T-helper 2 cell treated with Interferon-gamma antibody and Interleukin-4, amounts not matched to agents 5 μg/mL and 100 μg/mL, for 36 hours (primary cell): ENCODE results near the gene FRMD4B.
"Not testable (repeated sequence)": the region's sequence is repeated elsewhere in the genome, so short reads cannot be mapped to it uniquely, and the experiment has no call there.

Experiments
- DNase-seq: peaks from one replicate; pipeline ENCODE4 v3.0.0; 2021; ENCODE audit warnings: low spot score
- H3K27ac Mint-ChIP-seq: one replicate; pipeline ENCODE4 v1.8.0; 2021; ENCODE audit warnings: mild to moderate bottlenecking, mixed read lengths
- H3K27me3 Mint-ChIP-seq: one replicate; pipeline ENCODE4 v1.8.0; 2021; ENCODE audit warnings: low read depth, mixed read lengths
- H3K36me3 Mint-ChIP-seq: one replicate; pipeline ENCODE4 v1.8.0; 2021; ENCODE audit warnings: low read depth, mixed read lengths
- H3K4me1 Mint-ChIP-seq: one replicate; pipeline ENCODE4 v1.8.0; 2021; ENCODE audit warnings: low read depth, mixed read lengths
- H3K4me3 Mint-ChIP-seq: one replicate; pipeline ENCODE4 v1.8.0; 2022; ENCODE audit warnings: mild to moderate bottlenecking, moderate library complexity, mixed read lengths
- H3K9me3 Mint-ChIP-seq: one replicate; pipeline ENCODE4 v1.8.0; 2021; ENCODE audit warnings: mixed read lengths

Gene FRMD4B

DNA sequence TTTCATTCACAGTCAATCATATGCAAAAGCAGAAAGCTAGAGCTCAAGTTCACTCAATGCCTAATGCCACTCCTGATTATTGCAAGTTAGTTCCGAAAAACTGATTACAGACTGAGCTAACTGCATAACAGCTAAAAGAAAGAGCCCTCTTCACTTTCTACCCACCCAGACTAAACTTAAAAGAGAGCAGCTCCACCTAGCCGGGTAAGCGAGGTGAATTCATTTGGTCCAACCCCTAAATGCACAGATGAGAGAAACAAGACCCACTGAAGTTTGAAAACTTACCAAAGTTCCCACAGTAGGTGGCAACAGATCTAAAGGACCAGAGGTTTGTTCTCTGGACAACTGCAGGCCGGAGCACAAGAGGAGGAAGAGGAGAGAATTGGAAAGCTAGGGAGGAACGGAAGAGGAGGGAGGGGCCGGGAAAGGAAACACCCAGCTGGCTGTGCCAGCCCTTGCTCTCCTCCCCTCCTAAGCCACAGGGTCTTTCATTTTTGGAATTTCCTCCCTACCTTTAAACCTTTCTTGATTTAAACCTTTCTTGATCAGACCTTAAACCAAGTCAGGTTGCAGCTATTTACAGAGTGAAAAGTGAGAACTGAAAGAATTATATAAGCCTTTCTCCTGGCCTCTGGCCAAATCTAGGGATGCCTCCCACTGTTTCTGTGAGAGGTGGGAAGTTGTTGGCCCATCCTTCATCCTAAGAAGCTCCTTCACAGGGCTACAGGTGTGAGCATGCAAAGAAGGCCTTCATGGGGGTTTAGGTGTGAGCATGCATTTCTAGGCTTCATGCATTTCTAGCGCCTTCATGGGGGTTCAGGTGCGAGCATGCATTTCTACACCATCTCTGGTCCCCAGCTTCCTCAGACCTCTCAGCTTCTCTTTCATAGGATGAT is 148.8 kb downstream of the FRMD4B start:
- DNase-seq, result no peak
- H3K9me3 Mint-ChIP-seq, result no peaks in the 10 kb centered on the region
- H3K36me3 Mint-ChIP-seq, result no peaks in the 10 kb centered on the region
- peaks cover 18% of the 10 kb centered on the region for H3K4me1 Mint-ChIP-seq
- H3K27ac Mint-ChIP-seq, result peak overlapping the region; percentile 76
- H3K27me3 Mint-ChIP-seq, result no peaks in the 10 kb centered on the region
- H3K4me3 Mint-ChIP-seq, result peak overlapping the region; percentile 73

DNA sequence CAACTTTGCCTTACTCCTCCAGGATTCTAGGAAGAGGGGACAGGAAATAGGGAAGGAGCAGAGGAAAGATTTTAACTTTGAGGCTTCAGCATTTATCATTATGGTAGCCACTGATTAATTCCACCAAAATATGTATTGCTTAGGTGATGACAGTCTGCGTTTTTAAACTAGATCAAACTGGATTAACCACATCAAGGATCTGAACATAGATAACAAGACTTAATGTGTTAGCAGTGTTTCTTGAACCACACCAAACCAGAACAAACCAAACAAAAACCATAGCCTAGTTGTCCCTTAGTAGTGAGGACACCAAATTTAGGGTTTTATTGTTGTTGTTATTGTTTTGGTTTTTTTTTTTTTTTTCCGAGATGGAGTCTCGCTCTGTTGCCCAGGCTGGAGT is 150.0 kb downstream of the FRMD4B start:
- H3K9me3 Mint-ChIP-seq, result no peaks in the 10 kb centered on the region
- peak overlapping the region; percentile 73 for H3K4me3 Mint-ChIP-seq
- peak overlapping the region; percentile 76 for H3K27ac Mint-ChIP-seq
- no peaks in the 10 kb centered on the region for H3K36me3 Mint-ChIP-seq
- no peak for DNase-seq
- peaks cover 18% of the 10 kb centered on the region for H3K4me1 Mint-ChIP-seq
- H3K27me3 Mint-ChIP-seq, result no peaks in the 10 kb centered on the region

DNA sequence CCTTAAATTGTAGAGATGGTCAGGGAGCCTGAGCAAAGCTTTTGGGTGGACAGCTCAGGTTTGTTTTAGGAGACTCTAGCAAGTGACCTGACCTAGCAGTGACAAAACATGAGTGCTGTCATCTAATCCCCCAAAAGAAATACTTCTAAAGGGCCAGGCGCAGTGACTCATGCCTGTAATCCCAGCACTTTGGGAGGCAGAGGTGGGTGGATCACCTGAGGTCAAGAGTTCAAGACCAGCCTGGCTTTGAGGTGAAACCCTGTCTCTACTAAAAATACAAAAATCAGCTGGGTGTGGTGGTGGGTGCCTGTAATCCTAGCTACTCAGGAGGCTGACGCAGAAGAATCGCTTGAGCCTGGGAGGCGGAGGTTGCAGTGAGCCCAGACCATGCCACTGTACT is 150.7 kb downstream of the FRMD4B start:
- Mint-ChIP-seq H3K4me1 (peaks cover 16% of the 10 kb centered on the region), H3K27ac (peak overlapping the region; percentile 36)
- H3K9me3 Mint-ChIP-seq, DNase-seq, H3K4me3 Mint-ChIP-seq, H3K27me3 Mint-ChIP-seq, H3K36me3 Mint-ChIP-seq: not testable (repeated sequence)

DNA sequence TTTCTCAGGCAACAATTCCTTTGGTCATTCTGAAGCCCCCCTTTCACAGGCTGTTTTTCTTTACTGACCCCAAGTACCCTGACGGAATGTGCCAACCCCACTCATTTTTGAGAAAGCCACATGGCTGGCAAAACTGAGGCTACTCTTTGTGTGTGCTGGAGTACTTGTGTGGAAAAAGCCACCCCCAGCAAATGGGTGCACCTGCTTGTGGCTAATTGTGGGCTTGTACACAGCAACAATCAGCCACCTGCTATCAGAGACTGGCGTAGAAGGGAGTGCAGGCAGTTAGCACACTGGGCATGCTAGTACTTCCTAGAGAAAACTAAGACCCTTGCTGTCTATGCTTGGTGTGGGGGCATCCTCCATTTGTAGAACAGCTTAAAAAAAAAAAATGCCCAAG is 153.4 kb downstream of the FRMD4B start:
- H3K4me1 Mint-ChIP-seq, result peaks cover 16% of the 10 kb centered on the region
- DNase-seq, result no peak
- no peak overlapping the region for H3K27ac Mint-ChIP-seq
- H3K36me3 Mint-ChIP-seq, result no peaks in the 10 kb centered on the region
- H3K9me3 Mint-ChIP-seq, result no peaks in the 10 kb centered on the region
- H3K4me3 Mint-ChIP-seq, result no peak overlapping the region
- H3K27me3 Mint-ChIP-seq, result no peaks in the 10 kb centered on the region

DNA sequence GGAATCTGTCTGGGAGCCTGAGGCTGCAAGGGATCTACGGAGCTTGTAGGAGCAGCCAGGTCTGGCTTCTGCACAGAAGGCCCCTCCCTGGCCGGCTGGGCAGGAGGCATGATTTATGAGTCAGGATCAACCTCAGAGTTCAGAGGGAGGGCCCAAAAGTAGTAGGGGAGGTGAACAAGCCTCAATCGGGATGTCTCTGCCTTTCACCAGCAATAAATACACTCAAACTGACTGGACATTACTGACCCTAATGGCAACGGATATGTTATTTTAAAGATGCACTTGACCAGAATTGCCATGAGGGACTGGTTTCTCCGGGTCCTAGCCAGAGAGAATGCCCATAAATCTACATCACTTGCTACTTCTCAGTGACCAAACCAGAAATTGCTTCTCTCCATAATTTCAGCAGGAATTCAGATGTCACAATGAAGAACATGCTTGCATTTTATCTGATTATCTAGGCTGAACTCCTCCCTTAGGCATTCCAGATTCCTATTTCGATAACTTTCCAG is 153.9 kb downstream of the FRMD4B start:
- no peaks in the 10 kb centered on the region for H3K27me3 Mint-ChIP-seq
- DNase-seq, result no peak
- no peak overlapping the region for H3K4me3 Mint-ChIP-seq
- no peak overlapping the region for H3K27ac Mint-ChIP-seq
- H3K4me1 Mint-ChIP-seq, result peaks cover 16% of the 10 kb centered on the region
- H3K9me3 Mint-ChIP-seq, result no peaks in the 10 kb centered on the region
- no peaks in the 10 kb centered on the region for H3K36me3 Mint-ChIP-seq

DNA sequence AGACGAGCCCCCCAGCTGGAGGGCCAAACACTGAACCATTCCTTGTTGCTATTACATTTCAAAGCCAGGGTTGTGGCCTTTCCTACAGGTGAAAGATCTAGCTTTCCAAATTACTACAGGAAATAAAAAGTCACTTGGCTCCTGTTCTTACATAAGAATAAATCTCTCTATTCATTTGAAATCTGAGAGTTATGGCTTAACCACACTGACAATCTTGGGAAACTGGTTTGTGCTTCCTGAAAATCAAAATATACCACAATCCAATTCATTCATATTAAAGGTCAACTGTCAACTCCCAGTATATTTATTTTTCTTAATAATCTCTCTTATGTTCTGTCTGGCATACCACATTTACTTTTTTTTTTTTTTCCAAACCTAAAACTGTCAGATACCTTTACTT is 159.8 kb downstream of the FRMD4B start:
- peaks cover 5% of the 10 kb centered on the region for H3K36me3 Mint-ChIP-seq
- no peak overlapping the region for H3K4me3 Mint-ChIP-seq
- no peak overlapping the region for H3K27ac Mint-ChIP-seq
- H3K27me3 Mint-ChIP-seq, result no peaks in the 10 kb centered on the region
- no peaks in the 10 kb centered on the region for H3K4me1 Mint-ChIP-seq
- DNase-seq, result no peak
- no peaks in the 10 kb centered on the region for H3K9me3 Mint-ChIP-seq

DNA sequence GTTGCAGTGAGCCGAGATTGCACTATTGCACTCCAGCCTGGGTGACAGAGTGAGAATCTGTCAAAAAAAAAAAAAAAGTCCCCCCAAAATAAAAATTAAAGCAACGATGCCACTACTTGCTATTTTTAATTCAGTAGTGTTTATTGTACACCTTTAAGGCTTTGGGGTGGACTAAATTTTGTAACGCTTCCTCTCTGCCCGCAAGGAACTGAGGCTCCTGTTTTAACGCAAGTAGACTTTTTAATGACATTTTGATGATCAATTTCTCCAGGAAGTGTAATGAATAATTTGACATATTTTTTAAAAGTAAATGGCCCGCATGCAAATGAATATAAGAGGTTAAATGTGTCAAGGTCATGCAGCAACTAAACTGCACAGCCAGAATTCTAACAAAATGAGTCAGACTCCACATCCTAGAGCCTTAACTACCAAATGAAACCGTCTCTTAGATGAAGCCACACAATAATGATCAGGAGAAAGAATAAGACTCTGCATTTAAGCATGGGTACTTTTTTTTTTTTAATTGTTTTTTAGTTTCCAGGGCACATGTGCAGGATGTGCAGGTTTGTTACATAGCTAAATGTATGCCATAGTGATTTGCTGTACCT is 166.7 kb downstream of the FRMD4B start:
- no peak for DNase-seq
- Mint-ChIP-seq H3K9me3 (peaks cover 7% of the 10 kb centered on the region), H3K27me3 (no peaks in the 10 kb centered on the region), H3K27ac (no peak overlapping the region), H3K4me1 (peaks cover 11% of the 10 kb centered on the region), H3K36me3 (peaks cover 20% of the 10 kb centered on the region), H3K4me3 (no peak overlapping the region)

DNA sequence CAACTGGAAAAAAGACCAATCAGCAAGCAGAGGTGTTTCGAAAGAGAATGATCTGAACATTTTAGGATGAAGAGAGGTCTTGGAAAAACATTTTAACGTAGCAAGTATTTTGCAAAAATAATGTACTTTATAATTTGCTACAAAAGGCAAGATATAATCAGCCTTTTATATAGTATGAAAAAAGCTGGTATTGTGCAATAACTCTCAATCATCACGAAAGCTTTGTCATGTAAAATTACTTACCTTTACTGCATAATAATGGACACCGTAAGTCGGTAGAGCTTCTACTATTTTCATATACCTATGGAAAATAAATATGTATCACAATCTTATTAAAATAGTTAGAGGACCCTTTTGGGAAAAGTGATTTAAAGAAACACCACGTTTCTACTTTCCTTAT is 167.8 kb downstream of the FRMD4B start:
- no peak for DNase-seq
- Mint-ChIP-seq H3K4me1 (peaks cover 18% of the 10 kb centered on the region), H3K27ac (no peak overlapping the region), H3K4me3 (no peak overlapping the region), H3K36me3 (peaks cover 20% of the 10 kb centered on the region), H3K9me3 (peaks cover 7% of the 10 kb centered on the region), H3K27me3 (no peaks in the 10 kb centered on the region)

DNA sequence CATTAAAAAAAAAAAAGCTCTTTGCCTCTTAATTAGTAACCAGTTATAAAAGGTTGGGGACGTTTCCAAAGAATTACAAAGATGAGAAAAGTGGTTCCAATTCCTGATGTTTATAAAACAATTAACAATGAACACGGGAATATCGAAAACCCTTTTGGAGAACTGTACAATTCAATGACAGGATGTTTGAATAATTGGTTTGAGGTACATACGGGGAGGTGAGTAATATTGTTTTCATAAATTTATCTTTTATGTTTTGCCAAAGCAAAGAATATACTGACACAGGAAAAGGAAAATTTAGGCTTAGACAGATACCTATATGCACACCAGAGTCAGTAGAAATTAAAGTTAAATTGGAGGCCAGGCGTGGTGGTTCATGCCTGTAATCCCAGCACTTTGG is 168.9 kb downstream of the FRMD4B start:
- peaks cover 26% of the 10 kb centered on the region for H3K4me1 Mint-ChIP-seq
- H3K4me3 Mint-ChIP-seq, result no peak overlapping the region
- peaks cover 7% of the 10 kb centered on the region for H3K9me3 Mint-ChIP-seq
- DNase-seq, result no peak
- H3K27me3 Mint-ChIP-seq, result no peaks in the 10 kb centered on the region
- H3K36me3 Mint-ChIP-seq, result peaks cover 22% of the 10 kb centered on the region
- H3K27ac Mint-ChIP-seq, result no peak overlapping the region

DNA sequence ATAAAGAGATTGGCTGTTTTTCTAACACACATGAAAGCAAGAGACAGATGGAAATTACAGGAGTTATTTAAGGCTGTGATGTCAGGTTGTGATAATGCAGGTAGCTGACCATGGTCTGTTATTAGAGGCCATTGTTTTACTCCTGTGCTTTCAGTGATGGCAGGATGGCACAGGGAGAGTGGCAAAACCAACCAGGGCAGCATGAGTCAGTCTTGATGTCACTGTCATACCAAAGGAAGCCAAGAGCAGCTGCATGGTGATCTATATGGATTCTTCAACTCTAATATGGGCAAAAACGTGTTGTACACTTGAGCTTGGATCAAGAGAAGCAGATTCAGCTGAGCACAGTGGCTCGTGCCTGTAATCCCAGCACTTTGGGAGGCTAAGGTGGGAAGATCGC is 171.6 kb downstream of the FRMD4B start:
- H3K4me1 Mint-ChIP-seq, result peaks cover 40% of the 10 kb centered on the region
- H3K36me3 Mint-ChIP-seq, result peaks cover 13% of the 10 kb centered on the region
- H3K27me3 Mint-ChIP-seq, result no peaks in the 10 kb centered on the region
- peak overlapping the region; percentile 1 for H3K27ac Mint-ChIP-seq
- peaks cover 7% of the 10 kb centered on the region for H3K9me3 Mint-ChIP-seq
- DNase-seq, result no peak
- no peak overlapping the region for H3K4me3 Mint-ChIP-seq

DNA sequence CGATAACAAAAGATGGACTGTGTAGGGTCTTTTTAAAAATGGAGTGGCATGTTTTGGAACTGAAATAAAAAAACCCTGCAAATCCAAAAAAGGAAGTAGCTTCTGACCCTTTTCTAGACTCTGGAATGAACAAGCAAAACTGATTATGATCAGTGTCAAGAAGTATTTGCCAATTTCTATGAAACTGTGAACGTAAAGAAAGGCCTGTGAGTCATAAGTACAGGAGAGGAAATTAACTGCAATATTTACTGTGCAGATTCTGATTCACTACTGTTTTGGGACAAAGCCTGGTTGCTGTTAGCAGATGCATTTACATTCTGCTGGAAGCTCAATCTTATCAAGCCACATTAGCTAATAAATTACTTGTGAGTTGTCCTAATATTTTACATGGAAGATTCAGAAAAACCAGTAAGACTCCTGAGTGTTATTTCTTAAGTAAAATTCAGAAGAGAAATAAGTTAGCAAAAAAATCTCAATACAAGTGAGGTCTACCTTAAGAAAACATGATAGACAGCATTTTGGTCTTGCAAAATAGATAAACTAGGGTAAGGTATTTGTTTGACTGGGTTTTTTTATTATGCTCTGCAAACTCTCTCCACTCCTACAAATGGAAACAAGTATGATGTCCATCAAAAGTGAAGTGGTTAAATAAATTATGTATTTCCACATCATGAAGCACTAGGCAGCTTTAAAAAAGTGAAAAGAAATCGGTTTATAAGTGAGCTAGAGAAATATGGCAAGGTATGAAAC is 173.3 kb downstream of the FRMD4B start:
- DNase-seq, result no peak
- Mint-ChIP-seq H3K27me3 (no peaks in the 10 kb centered on the region), H3K9me3 (peaks cover under 1% of the 10 kb centered on the region), H3K36me3 (peaks cover 10% of the 10 kb centered on the region), H3K4me1 (peaks cover 42% of the 10 kb centered on the region), H3K4me3 (peak overlapping the region; percentile 62), H3K27ac (peak overlapping the region; percentile 82)

DNA sequence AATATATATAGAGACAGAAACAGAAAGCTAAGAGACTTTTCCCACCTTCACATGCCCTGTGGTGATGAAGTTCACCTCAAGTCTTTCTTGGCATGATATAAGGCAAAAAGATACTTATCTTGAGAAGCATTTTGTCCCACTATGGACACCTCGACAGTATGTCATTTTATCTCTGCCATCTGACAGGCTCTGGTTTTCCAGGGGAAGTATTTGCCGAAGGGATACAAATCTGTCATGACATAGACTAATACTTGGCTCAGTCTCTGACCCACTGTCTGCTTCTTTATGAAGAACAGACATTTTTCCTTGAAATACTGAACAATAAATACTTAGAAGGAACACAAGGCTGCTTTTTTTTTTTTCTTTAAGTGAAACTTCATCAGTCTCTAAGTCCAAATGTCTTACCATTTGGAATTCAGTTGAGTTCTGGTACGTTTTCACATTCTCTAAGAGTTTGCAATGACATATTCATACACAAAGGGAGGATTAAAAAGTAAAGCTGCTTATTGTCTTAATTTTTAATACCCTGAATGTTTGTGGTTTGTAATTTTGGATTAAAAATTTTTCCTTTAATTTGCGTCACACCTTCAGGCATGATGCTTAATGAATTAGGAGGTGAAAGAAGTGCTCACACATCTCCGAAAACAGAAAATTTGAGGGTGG is 175.7 kb downstream of the FRMD4B start:
- Mint-ChIP-seq H3K4me1 (peaks cover 60% of the 10 kb centered on the region), H3K27ac (no peak overlapping the region)

DNA sequence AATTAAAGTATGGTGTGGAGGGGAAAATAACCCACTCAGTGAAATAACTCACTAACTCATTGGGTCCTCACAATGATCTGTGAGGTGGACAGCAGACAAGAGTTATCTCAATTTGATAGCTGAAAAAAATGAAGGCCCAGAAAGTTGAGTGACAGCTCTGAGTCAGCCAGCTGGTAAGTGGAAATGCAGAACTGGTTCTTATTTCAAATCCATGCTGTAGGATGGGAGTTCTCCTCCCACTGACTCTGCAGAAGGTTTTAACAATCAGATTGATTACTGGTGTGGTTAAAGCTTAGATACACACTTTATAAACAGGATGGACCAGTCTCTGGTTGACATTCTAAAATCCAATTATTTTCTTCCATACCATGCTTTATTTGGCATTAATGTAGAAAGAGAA is 176.5 kb downstream of the FRMD4B start:
- H3K36me3 Mint-ChIP-seq, result peaks cover 6% of the 10 kb centered on the region
- no peaks in the 10 kb centered on the region for H3K9me3 Mint-ChIP-seq
- H3K27me3 Mint-ChIP-seq, result no peaks in the 10 kb centered on the region
- no peak for DNase-seq
- no peak overlapping the region for H3K4me3 Mint-ChIP-seq
- H3K4me1 Mint-ChIP-seq, result peaks cover 63% of the 10 kb centered on the region
- H3K27ac Mint-ChIP-seq, result no peak overlapping the region

More for the DNA sequence above, 175.7 kb downstream of the FRMD4B start:
- Mint-ChIP-seq H3K27me3 (no peaks in the 10 kb centered on the region), H3K9me3 (no peaks in the 10 kb centered on the region), H3K4me3 (no peak overlapping the region), H3K36me3 (peaks cover 6% of the 10 kb centered on the region)
- DNase-seq, result no peak
